IMR-90 (cell line): ENCODE data around the gene SIGLEC6. TPM values are rescaled to one million over a fixed set of nuclear protein-coding genes. Genes with fewer than 3 reads are reported as not detected.

ENCODE experiments used
- ATAC-seq: fragments of 200-7000 bp; cut with Tn5 transposase; 2 replicates; pipeline ENCODE4 v1.9.1; 2020; ENCODE audit warnings: low read depth, mild to moderate bottlenecking, moderate library complexity
- BruUV-seq: library from RNA; stranded (reverse); fragments of 400-500 nt; replicated peaks from 2 replicates; lab custom pipeline; 2021; lab: Mats Ljungman, UMichigan
- CTCF ChIA-PET: fragments of 300-600 bp; formaldehyde crosslinking; extraction: SDS; loops from one replicate; lab custom pipeline; 2021; ENCODE audit warnings: antibody characterized with exemption; lab: Yijun Ruan, JAX
- POLR2A ChIA-PET: fragments of 300-600 bp; sonication (Branson Sonifier 250); formaldehyde crosslinking; loops from one replicate; lab custom pipeline; 2022; ENCODE audit warnings: antibody characterized with exemption; ENCODE audit not compliant: unreplicated experiment; lab: Charles Lee
- DNase-seq: peaks from one replicate; pipeline ENCODE4 v3.0.0; 2013
- H2AFZ ChIP-seq: replicated peaks from 2 replicates; pipeline ENCODE3; 2013; ENCODE audit warnings: low read length, mild to moderate bottlenecking; ENCODE audit not compliant: poor library complexity
- H2AK5ac ChIP-seq: 2 replicates; pipeline ENCODE4 v1.6.1; 2013; ENCODE audit warnings: low read depth, low read length, inconsistent platforms
- H2AK9ac ChIP-seq: replicated peaks from 2 replicates; pipeline ENCODE3; 2013; ENCODE audit warnings: mild to moderate bottlenecking, low read depth, low read length, moderate library complexity; ENCODE audit not compliant: poor library complexity
- H2BK120ac ChIP-seq: 2 replicates; pipeline ENCODE4 v1.6.1; 2013; ENCODE audit warnings: low read depth, low read length, inconsistent platforms
- H2BK15ac ChIP-seq: 3 replicates; pipeline ENCODE4 v1.6.1; 2013; ENCODE audit warnings: low read depth, low read length, inconsistent platforms
- H2BK20ac ChIP-seq: 2 replicates; pipeline ENCODE4 v1.6.1; 2013; ENCODE audit warnings: low read depth, mild to moderate bottlenecking, inconsistent platforms, low read length, moderate library complexity
- H2BK5ac ChIP-seq: 2 replicates; pipeline ENCODE4 v1.6.1; 2013; ENCODE audit warnings: mild to moderate bottlenecking, low read depth, low read length, inconsistent platforms; ENCODE audit not compliant: poor library complexity, severe bottlenecking
- H3K14ac ChIP-seq: replicated peaks from 2 replicates; pipeline ENCODE4 v1.6.1; 2013; ENCODE audit warnings: low read depth, low read length, inconsistent platforms
- H3K18ac ChIP-seq: 2 replicates; pipeline ENCODE4 v1.6.1; 2013; ENCODE audit warnings: low read depth, low read length, control low read depth
- H3K23ac ChIP-seq: 2 replicates; pipeline ENCODE4 v1.6.1; 2013; ENCODE audit warnings: low read depth, low read length, inconsistent platforms
- H3K27ac ChIP-seq: 2 replicates; pipeline ENCODE4 v1.5.1; 2013; ENCODE audit warnings: mild to moderate bottlenecking, control low read depth, low read length; ENCODE audit not compliant: insufficient read depth
- H3K27me3 ChIP-seq: 2 replicates; pipeline ENCODE4 v1.6.1; 2013; ENCODE audit warnings: low read length; ENCODE audit not compliant: control insufficient read depth, insufficient read depth
- H3K36me3 ChIP-seq: 2 replicates; pipeline ENCODE4 v1.6.1; 2013; ENCODE audit warnings: low read length, mixed read lengths; ENCODE audit not compliant: control insufficient read depth, insufficient read depth
- H3K4ac ChIP-seq: 2 replicates; pipeline ENCODE4 v1.6.1; 2013; ENCODE audit warnings: low read depth, low read length, inconsistent platforms
- H3K4me1 ChIP-seq: 2 replicates; pipeline ENCODE4 v1.6.1; 2013; ENCODE audit warnings: low read length, mixed read lengths; ENCODE audit not compliant: control insufficient read depth, insufficient read depth
- H3K4me2 ChIP-seq: 2 replicates; pipeline ENCODE4 v1.6.1; 2013; ENCODE audit warnings: low read depth, mild to moderate bottlenecking, control low read depth, low read length, moderate library complexity
- H3K4me3 ChIP-seq: 2 replicates; pipeline ENCODE4 v1.5.1; 2013; ENCODE audit warnings: low read depth, mild to moderate bottlenecking, control low read depth, low read length, moderate library complexity; ENCODE audit not compliant: insufficient read depth
- H3K56ac ChIP-seq: 2 replicates; pipeline ENCODE4 v1.6.1; 2013; ENCODE audit warnings: low read length, inconsistent platforms; ENCODE audit not compliant: insufficient read depth; ENCODE audit errors: extremely low read depth
- H3K79me1 ChIP-seq, 2 experiments: 2 replicates each; pipeline ENCODE4 v1.6.1; 2013; ENCODE audit warnings: low read length in 2 of 2, inconsistent platforms in 1 of 2, low read depth in 1 of 2
- H3K9ac ChIP-seq: 2 replicates; pipeline ENCODE4 v1.6.1; 2013; ENCODE audit warnings: low read depth, low read length, control low read depth
- H3K9me1 ChIP-seq: 2 replicates; pipeline ENCODE4 v1.6.1; 2013; ENCODE audit warnings: low read length, inconsistent platforms; ENCODE audit not compliant: insufficient read depth
- H3K9me3 ChIP-seq: 2 replicates; pipeline ENCODE4 v1.6.1; 2013; ENCODE audit warnings: low read length; ENCODE audit not compliant: control insufficient read depth, insufficient read depth
- H4K20me1 ChIP-seq: 2 replicates; pipeline ENCODE4 v1.6.1; 2013; ENCODE audit warnings: low read length, inconsistent platforms; ENCODE audit not compliant: insufficient read depth
- H4K5ac ChIP-seq: 2 replicates; pipeline ENCODE4 v1.6.1; 2013; ENCODE audit warnings: mild to moderate bottlenecking, low read depth, low read length, control low read depth
- H4K8ac ChIP-seq, 2 experiments: 2 replicates each; pipeline ENCODE4 v1.6.1; 2013; ENCODE audit warnings: low read depth in 2 of 2, low read length in 2 of 2, control low read depth in 1 of 2, inconsistent platforms in 1 of 2
- H4K91ac ChIP-seq: 2 replicates; pipeline ENCODE4 v1.6.1; 2013; ENCODE audit warnings: low read depth, low read length, inconsistent platforms; ENCODE audit not compliant: insufficient read depth
- BHLHE40 ChIP-seq: fragments of 150-350 bp; IDR thresholded peaks from 2 replicates; pipeline ENCODE4 v1.6.1; 2016; ENCODE audit warnings: mild to moderate bottlenecking, low read depth, low read length
- CEBPB ChIP-seq: IDR thresholded peaks from 2 replicates; pipeline ENCODE4 v1.6.1; 2012; ENCODE audit warnings: low read depth, low read length, improper control_type of control experiment
- CHD1 ChIP-seq: IDR thresholded peaks from 2 replicates; pipeline ENCODE4 v1.6.1; 2012; ENCODE audit warnings: low read depth, low read length, improper control_type of control experiment
- FOS ChIP-seq: fragments of 150-350 bp; IDR thresholded peaks from 2 replicates; pipeline ENCODE4 v1.6.1; 2016; ENCODE audit warnings: low read depth, low read length
- MAFK ChIP-seq: IDR thresholded peaks from 2 replicates; pipeline ENCODE4 v1.6.1; 2012; ENCODE audit warnings: low read depth, low read length, improper control_type of control experiment
- MAZ ChIP-seq: IDR thresholded peaks from 2 replicates; pipeline ENCODE4 v1.6.1; 2012; ENCODE audit warnings: low read depth, mild to moderate bottlenecking, low read length, improper control_type of control experiment, moderate library complexity, borderline replicate concordance
- MXI1 ChIP-seq: IDR thresholded peaks from 2 replicates; pipeline ENCODE4 v1.6.1; 2012; ENCODE audit warnings: low read depth, mild to moderate bottlenecking, low read length, moderate library complexity, borderline replicate concordance
- NFE2L2 ChIP-seq: fragments of 150-350 bp; IDR thresholded peaks from 2 replicates; pipeline ENCODE4 v1.6.1; 2016; ENCODE audit warnings: low read depth, mild to moderate bottlenecking, low read length
- POLR2A ChIP-seq: IDR thresholded peaks from 2 replicates; pipeline ENCODE4 v1.6.1; 2012; ENCODE audit warnings: mild to moderate bottlenecking, low read depth, low read length
- RAD21 ChIP-seq: IDR thresholded peaks from 2 replicates; pipeline ENCODE4 v1.6.1; 2012; ENCODE audit warnings: low read length, improper control_type of control experiment
- RCOR1 ChIP-seq: IDR thresholded peaks from 2 replicates; pipeline ENCODE4 v1.6.1; 2012; ENCODE audit warnings: mild to moderate bottlenecking, low read length, improper control_type of control experiment; ENCODE audit not compliant: insufficient replicate concordance
- RFX5 ChIP-seq: IDR thresholded peaks from 2 replicates; pipeline ENCODE4 v1.8.0; 2012; ENCODE audit warnings: low read depth, mild to moderate bottlenecking, low read length, moderate library complexity
- SMC3 ChIP-seq: fragments of 150-350 bp; IDR thresholded peaks from 2 replicates; pipeline ENCODE4 v1.6.1; 2016; ENCODE audit warnings: low read depth, mild to moderate bottlenecking, antibody characterized with exemption, low read length, moderate library complexity
- WGBS, 2 experiments: methylation state at CpG; one replicate each; pipeline versions ENCODE4 v1.1.5 to v1.1.7; 2013; ENCODE audit warnings: missing lambda C conversion rate in 2 of 2; ENCODE audit not compliant: insufficient read length in 1 of 2; ENCODE audit errors: extremely low coverage in 2 of 2; 5-methylcytosine and 5-hydroxymethylcytosine counted together
- dilution Hi-C: fragments of 300-500 bp; cut with HindIII; formaldehyde crosslinking; loops from one replicate; pipeline ENCODE4 v1.14.3; 2018; ENCODE audit warnings: low sequenced_read_pairs; ENCODE audit not compliant: unreplicated experiment
- in situ Hi-C: fragments of 300-500 bp; cut with MboI; formaldehyde crosslinking; loops from 3 replicates; pipeline ENCODE4 v1.14.3; 2019; ENCODE audit warnings: low sequenced_read_pairs, inconsistent platforms, mixed read lengths
- intact Hi-C: fragments of 100-400 bp; cut with micrococcal nuclease; formaldehyde crosslinking; loops from 2 replicates; pipeline ENCODE4 v1.10.0; 2022
- polyA plus RNA-seq, 3 experiments: library from polyadenylated mRNA; depleted of rRNA; stranded (reverse); fragments of >200 nt; gene quantifications; 2 replicates each; pipeline ENCODE4 v1.2.3, GENCODE V29; 2012; ENCODE audit warnings: low replicate concordance in 1 of 3
- total RNA-seq: library from RNA; depleted of rRNA; stranded (reverse); fragments of >200 nt; gene quantifications from 2 replicates; pipeline ENCODE4 v1.2.3, GENCODE V29; 2012
- TF ChIP-seq, protein P1 (sequence below): fragments of 150-350 bp; IDR thresholded peaks from 2 replicates; pipeline ENCODE4 v1.6.1; 2016; ENCODE audit warnings: low read depth, mild to moderate bottlenecking, low read length, moderate library complexity, borderline replicate concordance
- TF ChIP-seq, protein P2 (sequence below): conservative IDR thresholded peaks from 2 replicates; pipeline ENCODE4 v1.5.1; 2012; ENCODE audit warnings: mild to moderate bottlenecking, low read depth, low read length, improper control_type of control experiment
- TF ChIP-seq, protein P3 (sequence below): fragments of 150-350 bp; IDR thresholded peaks from 2 replicates; pipeline ENCODE4 v1.6.1; 2017; ENCODE audit warnings: mild to moderate bottlenecking, antibody characterized with exemption, low read length, low read depth

SIGLEC6 gene
- total and polyA plus RNA-seq, 2 of the 4 experiments (the other 2 are of a cell fraction): not detected

DNA sequence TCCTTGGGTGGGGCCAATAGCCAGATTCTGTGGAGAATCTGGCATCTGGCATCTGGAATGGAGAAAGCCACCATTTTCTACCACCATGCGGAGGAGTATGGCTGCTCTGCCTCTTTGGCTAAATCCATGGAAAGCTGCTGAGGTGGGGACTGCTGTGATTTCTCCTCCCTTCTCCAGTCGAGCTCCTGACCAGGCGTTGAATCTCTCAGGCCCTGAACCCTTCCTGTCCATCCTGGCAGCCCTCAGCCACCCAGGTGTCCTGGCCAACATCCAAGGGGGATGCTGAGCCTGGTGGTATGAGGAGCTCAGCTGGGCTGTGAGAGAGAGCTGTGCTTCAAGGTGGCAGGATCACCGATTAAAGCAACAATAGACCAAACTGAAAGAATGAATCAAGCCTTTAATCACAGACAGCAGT lies 17.4 kb upstream of the SIGLEC6 start:
- H4K20me1 ChIP-seq: no peaks in the 10 kb centered on the region
- no peak overlapping the region for H4K91ac ChIP-seq
- H3K18ac ChIP-seq: no peak overlapping the region
- H3K27ac ChIP-seq: no peak overlapping the region
- BruUV-seq: no TSS peak
- ChIA-PET CTCF (no interaction called here), POLR2A (no interaction called here)
- no peak overlapping the region for H3K4me3 ChIP-seq
- H3K36me3 ChIP-seq: no peaks in the 10 kb centered on the region
- no peak overlapping the region for H2AFZ ChIP-seq
- no peak overlapping the region for H3K9ac ChIP-seq
- H2BK5ac ChIP-seq: no peak overlapping the region
- DNase-seq: no peak
- no peak overlapping the region for H2BK15ac ChIP-seq
- H3K9me3 ChIP-seq: no peaks in the 10 kb centered on the region
- no peak overlapping the region for H2BK120ac ChIP-seq
- WGBS, 2 experiments: no CpG with 5 or more reads among the region's 4 CpGs
- H3K14ac ChIP-seq: no peak overlapping the region
- no peak overlapping the region for H2AK5ac ChIP-seq
- H3K23ac ChIP-seq: no peak overlapping the region
- H4K5ac ChIP-seq: no peak overlapping the region
- intact Hi-C loops: no loop called here
- no peak overlapping the region for H3K56ac ChIP-seq
- H3K4ac ChIP-seq: no peak overlapping the region
- H3K79me1 ChIP-seq: no peaks in the 10 kb centered on the region
- H3K9me1 ChIP-seq: no peaks in the 10 kb centered on the region
- ATAC-seq: no peak
- no peak overlapping the region for H4K8ac ChIP-seq
- H3K27me3 ChIP-seq: no peaks in the 10 kb centered on the region
- TF ChIP-seq CEBPB (no peak), BHLHE40 (no peak), FOS (no peak), RFX5 (no peak), RCOR1 (no peak), CHD1 (no peak), POLR2A (no peak), MAFK (no peak), SMC3 (no peak), RAD21 (no peak), NFE2L2 (no peak), MXI1 (no peak), MAZ (no peak)
- TF ChIP-seq, protein P1, sequence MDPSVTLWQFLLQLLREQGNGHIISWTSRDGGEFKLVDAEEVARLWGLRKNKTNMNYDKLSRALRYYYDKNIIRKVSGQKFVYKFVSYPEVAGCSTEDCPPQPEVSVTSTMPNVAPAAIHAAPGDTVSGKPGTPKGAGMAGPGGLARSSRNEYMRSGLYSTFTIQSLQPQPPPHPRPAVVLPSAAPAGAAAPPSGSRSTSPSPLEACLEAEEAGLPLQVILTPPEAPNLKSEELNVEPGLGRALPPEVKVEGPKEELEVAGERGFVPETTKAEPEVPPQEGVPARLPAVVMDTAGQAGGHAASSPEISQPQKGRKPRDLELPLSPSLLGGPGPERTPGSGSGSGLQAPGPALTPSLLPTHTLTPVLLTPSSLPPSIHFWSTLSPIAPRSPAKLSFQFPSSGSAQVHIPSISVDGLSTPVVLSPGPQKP: no peak
- TF ChIP-seq, protein P2, sequence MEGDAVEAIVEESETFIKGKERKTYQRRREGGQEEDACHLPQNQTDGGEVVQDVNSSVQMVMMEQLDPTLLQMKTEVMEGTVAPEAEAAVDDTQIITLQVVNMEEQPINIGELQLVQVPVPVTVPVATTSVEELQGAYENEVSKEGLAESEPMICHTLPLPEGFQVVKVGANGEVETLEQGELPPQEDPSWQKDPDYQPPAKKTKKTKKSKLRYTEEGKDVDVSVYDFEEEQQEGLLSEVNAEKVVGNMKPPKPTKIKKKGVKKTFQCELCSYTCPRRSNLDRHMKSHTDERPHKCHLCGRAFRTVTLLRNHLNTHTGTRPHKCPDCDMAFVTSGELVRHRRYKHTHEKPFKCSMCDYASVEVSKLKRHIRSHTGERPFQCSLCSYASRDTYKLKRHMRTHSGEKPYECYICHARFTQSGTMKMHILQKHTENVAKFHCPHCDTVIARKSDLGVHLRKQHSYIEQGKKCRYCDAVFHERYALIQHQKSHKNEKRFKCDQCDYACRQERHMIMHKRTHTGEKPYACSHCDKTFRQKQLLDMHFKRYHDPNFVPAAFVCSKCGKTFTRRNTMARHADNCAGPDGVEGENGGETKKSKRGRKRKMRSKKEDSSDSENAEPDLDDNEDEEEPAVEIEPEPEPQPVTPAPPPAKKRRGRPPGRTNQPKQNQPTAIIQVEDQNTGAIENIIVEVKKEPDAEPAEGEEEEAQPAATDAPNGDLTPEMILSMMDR: no peak
- TF ChIP-seq, protein P3, sequence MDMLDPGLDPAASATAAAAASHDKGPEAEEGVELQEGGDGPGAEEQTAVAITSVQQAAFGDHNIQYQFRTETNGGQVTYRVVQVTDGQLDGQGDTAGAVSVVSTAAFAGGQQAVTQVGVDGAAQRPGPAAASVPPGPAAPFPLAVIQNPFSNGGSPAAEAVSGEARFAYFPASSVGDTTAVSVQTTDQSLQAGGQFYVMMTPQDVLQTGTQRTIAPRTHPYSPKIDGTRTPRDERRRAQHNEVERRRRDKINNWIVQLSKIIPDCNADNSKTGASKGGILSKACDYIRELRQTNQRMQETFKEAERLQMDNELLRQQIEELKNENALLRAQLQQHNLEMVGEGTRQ: no peak
- no peak overlapping the region for H3K4me2 ChIP-seq
- dilution Hi-C loops: no loop called here
- in situ Hi-C loops: no loop called here
- H3K4me1 ChIP-seq: no peaks in the 10 kb centered on the region
- no peak overlapping the region for H2BK20ac ChIP-seq
- H2AK9ac ChIP-seq: no peak overlapping the region
